ENCODE results near the gene STX16. TPM values are rescaled to one million over a fixed set of nuclear protein-coding genes. Genes with fewer than 3 reads are reported as not detected.
A peak's percentile ranks its signal among the peaks of the same experiment; 100 is the strongest.

STX16 gene
- total and polyA plus RNA-seq, 2 donors (not counting 1 experiment from before 2014, with no cell fraction given) = 110 to 117 TPM

GRCh38 chr20:58690396-58691135 lies 39.5 kb downstream of the STX16 start:
- intact Hi-C loops (cut with micrococcal nuclease) = no loop called here
- ChIA-PET CTCF (interaction anchor here (0.6 to 2.1 kb wide), 8 partner anchors 14 to 455 kb away, joined by 3 to 12 read pairs (median 3); partner anchors contain the start of gene STX16), POLR2A (interaction anchor here (0.7 kb wide), 1 partner anchor 301 kb away, joined by 5 read pairs; the partner anchor contains the start of gene VAPB)
- Histone ChIP-seq H3K27ac (ENCODE audit: low read length in 2 of 2) (peak overlapping the region in 1 of 2 donors; percentile 42), H3K79me2 (ENCODE audit: control insufficient read depth, insufficient read depth, low read length) (peaks cover 2% of the 10 kb centered on the region), H3K4me2 (replicated peaks; ENCODE audit: low read depth, low read length, poor library complexity, severe bottlenecking) (no peak overlapping the region), H3K4me1 (ENCODE audit: control insufficient read depth in 2 of 2, insufficient read depth in 2 of 2, low read length in 2 of 2) (peaks cover 8% of the 10 kb centered on the region in 2 donors), H4K20me1 (ENCODE audit: control insufficient read depth, insufficient read depth, low read length, poor library complexity, severe bottlenecking) (no peaks in the 10 kb centered on the region), H3K36me3 (replicated peaks in 1 of 2; ENCODE audit: control extremely low read depth in 1 of 2, control insufficient read depth in 1 of 2, extremely low read depth in 1 of 2, insufficient read depth in 2 of 2, low read length in 1 of 2) (no peaks in the 10 kb centered on the region), H3K4me3 (ENCODE audit: control extremely low read depth in 1 of 5, extremely low read depth in 1 of 5, insufficient read depth in 1 of 5, low read depth in 2 of 5, low read length in 4 of 5) (no peak overlapping the region), H3K9ac (ENCODE audit: low read length) (no peak overlapping the region), H2AFZ (ENCODE audit: insufficient read depth, low read depth, low read length, poor library complexity, severe bottlenecking) (no peak overlapping the region), H3K9me3 (ENCODE audit: control extremely low read depth in 1 of 3, control insufficient read depth in 2 of 3, insufficient read depth in 1 of 3, low read length in 2 of 3) (no peaks in the 10 kb centered on the region), H3K27me3 (replicated peaks in 1 of 4; ENCODE audit: control extremely low read depth in 1 of 4, control insufficient read depth in 3 of 4, insufficient read depth in 4 of 4, low read length in 3 of 4) (no peaks in the 10 kb centered on the region)
- WGBS (ENCODE audit: insufficient coverage) = 74% methylated on average over 5 of the region's 7 CpGs
- Mint-ChIP-seq H3K27ac (peak overlapping the region; percentile 57), H3K27me3 (no peaks in the 10 kb centered on the region), H3K9me3 (ENCODE audit: insufficient read depth) (no peaks in the 10 kb centered on the region), H3K4me3 (peak overlapping the region; percentile 12), H3K4me1 (peaks cover 14% of the 10 kb centered on the region)
- no peak for ATAC-seq (ENCODE audit: low read depth)
- DNase-seq = no peak
- TF ChIP-seq EZH2 (IDR thresholded peaks at IDR 0.05; ENCODE audit: borderline replicate concordance, insufficient read depth, low read depth, low read length, poor library complexity, severe bottlenecking) (no peak), CTCF (IDR thresholded peaks at IDR 0.05) (no peak)

Data from B cell (primary cell).